Measurements from ENCODE around the gene CDK4.

GRCh38 chr12:57741413-57741789, 10.7 kb downstream of the CDK4 start:
- TF ChIP-seq TAF1 (IDR thresholded peaks at IDR 0.05; ENCODE audit: borderline replicate concordance, insufficient read depth, low read length), result no peak
- no peak for TF ChIP-seq POLR2AphosphoS5 (IDR thresholded peaks at IDR 0.05; ENCODE audit: low read depth, low read length)
- TF ChIP-seq SIN3A (IDR thresholded peaks at IDR 0.05; ENCODE audit: borderline replicate concordance, insufficient read depth, low read length), result no peak

All from PFSK-1 (cell line).